Neural cell (in vitro differentiated cells): Measurements from ENCODE around the gene CPSF4L. TPM values are rescaled to one million over a fixed set of nuclear protein-coding genes. Genes with fewer than 3 reads are reported as not detected.

Experiments
- H2AFZ ChIP-seq: fragments of 200-600, 300-800 bp; sonication (generic), shearing (Covaris generic); 2 replicates; pipeline ENCODE4 v1.6.0; 2014; ENCODE audit warnings: low read depth, mild to moderate bottlenecking, antibody characterized with exemption, low read length, moderate library complexity
- H3F3A ChIP-seq: fragments of 200-600 bp; shearing (Covaris generic); 2 replicates; pipeline ENCODE4 v1.6.1; 2016; ENCODE audit warnings: mild to moderate bottlenecking, moderate library complexity, mixed read lengths, antibody characterized with exemption, low read length; ENCODE audit not compliant: insufficient read depth, poor library complexity, severe bottlenecking
- H3K27ac ChIP-seq: fragments of 200-600, 300-800 bp; sonication (generic), shearing (Covaris generic); 2 replicates; pipeline ENCODE4 v1.5.1; 2014; ENCODE audit warnings: mild to moderate bottlenecking, low read length, moderate library complexity
- H3K27me3 ChIP-seq: fragments of 300-800, 200-600 bp; sonication (generic), shearing (Covaris generic); 2 replicates; pipeline ENCODE4 v1.6.0; 2014; ENCODE audit warnings: mild to moderate bottlenecking, low read depth, low read length, moderate library complexity; ENCODE audit not compliant: insufficient read depth
- H3K36me3 ChIP-seq: fragments of 300-800, 200-600 bp; sonication (generic), shearing (Covaris generic); 2 replicates; pipeline ENCODE4 v1.5.1; 2014; ENCODE audit warnings: mild to moderate bottlenecking, antibody characterized with exemption, low read length, moderate library complexity; ENCODE audit not compliant: insufficient read depth
- H3K4me2 ChIP-seq: fragments of 300-800, 200-600 bp; sonication (generic), shearing (Covaris generic); 2 replicates; pipeline ENCODE4 v1.6.0; 2014; ENCODE audit warnings: mild to moderate bottlenecking, low read length
- H3K4me3 ChIP-seq: fragments of 300-800, 200-600 bp; sonication (generic), shearing (Covaris generic); 2 replicates; pipeline ENCODE4 v1.5.1; 2014; ENCODE audit warnings: mild to moderate bottlenecking, low read length, moderate library complexity
- H3K79me2 ChIP-seq: fragments of 200-600 bp; shearing (Covaris generic); replicated peaks from 2 replicates; pipeline ENCODE4 v1.6.0; 2014; ENCODE audit warnings: mild to moderate bottlenecking, low read length, moderate library complexity; ENCODE audit not compliant: insufficient read depth
- H3K9ac ChIP-seq: fragments of 300-800, 200-600 bp; sonication (generic), shearing (Covaris generic); 2 replicates; pipeline ENCODE4 v1.6.1; 2016; ENCODE audit warnings: mild to moderate bottlenecking, low read length, mixed read lengths
- H3K9me2 ChIP-seq: fragments of 200-600 bp; shearing (Covaris generic); 2 replicates; pipeline ENCODE4 v1.6.1; 2016; ENCODE audit warnings: mild to moderate bottlenecking, low read length, mixed read lengths; ENCODE audit not compliant: insufficient read depth
- H3K9me3 ChIP-seq: fragments of 200-600, 300-800 bp; sonication (generic), shearing (Covaris generic); 2 replicates; pipeline ENCODE4 v1.6.1; 2016; ENCODE audit warnings: mild to moderate bottlenecking, mixed run types, low read length, moderate library complexity, mixed read lengths
- H4K20me1 ChIP-seq: fragments of 200-600 bp; shearing (Covaris generic); 2 replicates; pipeline ENCODE4 v1.6.1; 2016; ENCODE audit warnings: mild to moderate bottlenecking, mixed run types; ENCODE audit not compliant: insufficient read depth
- CTCF ChIP-seq: fragments of 450-650 bp; IDR thresholded peaks from 2 replicates; pipeline ENCODE4 v1.5.1; 2014; ENCODE audit warnings: antibody characterized with exemption, mild to moderate bottlenecking, moderate library complexity; ENCODE audit not compliant: poor library complexity, severe bottlenecking
- EP300 ChIP-seq: fragments of 450-650 bp; conservative IDR thresholded peaks from 2 replicates; pipeline ENCODE4 v1.6.1; 2014; ENCODE audit warnings: antibody characterized with exemption, mild to moderate bottlenecking, moderate library complexity; ENCODE audit not compliant: poor library complexity, severe bottlenecking
- EZH2 ChIP-seq: fragments of 200-600, 300-800 bp; shearing (Covaris generic), sonication (generic); IDR thresholded peaks from 2 replicates; pipeline ENCODE4 v1.6.1; 2014; ENCODE audit warnings: antibody characterized with exemption, low read length, borderline replicate concordance, mild to moderate bottlenecking; ENCODE audit not compliant: insufficient read depth, poor library complexity, severe bottlenecking
- MXI1 ChIP-seq: fragments of 450-650 bp; conservative IDR thresholded peaks from 2 replicates; pipeline ENCODE4 v1.6.1; 2014; ENCODE audit warnings: antibody characterized with exemption, mild to moderate bottlenecking; ENCODE audit not compliant: poor library complexity, severe bottlenecking
- POLR2AphosphoS5 ChIP-seq: IDR thresholded peaks from 2 replicates; pipeline ENCODE4 v1.6.1; 2012
- RAD21 ChIP-seq: fragments of 450-650 bp; conservative IDR thresholded peaks from 2 replicates; pipeline ENCODE4 v1.6.1; 2014; ENCODE audit warnings: antibody characterized with exemption, mild to moderate bottlenecking, moderate library complexity
- REST ChIP-seq: IDR thresholded peaks from 2 replicates; pipeline ENCODE4 v1.6.1; 2012; ENCODE audit warnings: borderline replicate concordance
- SMC3 ChIP-seq: fragments of 450-650 bp; conservative IDR thresholded peaks from 2 replicates; pipeline ENCODE4 v1.6.1; 2014; ENCODE audit warnings: antibody characterized with exemption, mild to moderate bottlenecking, moderate library complexity; ENCODE audit not compliant: poor library complexity
- TAF1 ChIP-seq: IDR thresholded peaks from 2 replicates; pipeline ENCODE4 v1.6.1; 2012; ENCODE audit warnings: low read depth
- polyA plus RNA-seq: library from polyadenylated mRNA; depleted of rRNA; stranded (reverse); fragments of >200 nt; gene quantifications from 2 replicates; pipeline ENCODE4 v1.2.3, GENCODE V29; 2014

CPSF4L gene
- polyA plus RNA-seq, 1 donor from 2014 or later, result not detected

- Histone ChIP-seq H3F3A (no peaks in the 10 kb centered on the region), H3K4me2 (no peak overlapping the region), H3K27me3 (no peaks in the 10 kb centered on the region), H3K79me2 (peaks cover 3% of the 10 kb centered on the region), H3K27ac (no peak overlapping the region), H3K9ac (no peak overlapping the region), H3K9me3 (no peaks in the 10 kb centered on the region), H2AFZ (no peak overlapping the region), H3K9me2 (no peaks in the 10 kb centered on the region), H3K4me3 (no peak overlapping the region), H4K20me1 (no peaks in the 10 kb centered on the region), H3K36me3 (no peaks in the 10 kb centered on the region)
- TF ChIP-seq RAD21 (no peak), MXI1 (no peak), CTCF (no peak), EP300 (no peak), TAF1 (no peak), POLR2AphosphoS5 (no peak), EZH2 (no peak), SMC3 (no peak)
These were observed 22.2 kb upstream of the CPSF4L start for GRCh38 chr17:73283841-73284282.

- Histone ChIP-seq H3K4me2 (no peak overlapping the region), H3K9me2 (no peaks in the 10 kb centered on the region), H3K9me3 (no peaks in the 10 kb centered on the region), H3F3A (no peaks in the 10 kb centered on the region), H3K4me3 (no peak overlapping the region), H3K79me2 (no peaks in the 10 kb centered on the region), H3K9ac (no peak overlapping the region), H3K27me3 (no peaks in the 10 kb centered on the region), H3K27ac (no peak overlapping the region), H4K20me1 (no peaks in the 10 kb centered on the region), H3K36me3 (no peaks in the 10 kb centered on the region), H2AFZ (no peak overlapping the region)
- TF ChIP-seq TAF1 (no peak), CTCF (no peak), REST (no peak), EZH2 (no peak), SMC3 (no peak), MXI1 (no peak), EP300 (no peak), POLR2AphosphoS5 (no peak), RAD21 (no peak)
These were observed 21.6 kb upstream of the CPSF4L start for GRCh38 chr17:73283250-73283649.
